Adrenal gland (tissue), 12 donors: ENCODE results near the gene CDH4. TPM values are rescaled to one million over a fixed set of nuclear protein-coding genes. Genes with fewer than 3 reads are reported as not detected.

ENCODE experiments used
- DNase-seq, 7 donors: peaks; one replicate each; pipeline ENCODE4 v3.0.0-alpha.2; 2019 to 2020
- H3K27ac ChIP-seq, 5 donors: fragments of 200-600 bp; sonication (generic) in 4 of 5; 1 replicate in 3 of 5; 2 replicates in 2 of 5; pipeline versions ENCODE4 v1.5.1 to v1.8.0; 2016 to 2020; ENCODE audit warnings: mild to moderate bottlenecking in 1 of 5
- H3K27me3 ChIP-seq: fragments of 200-600 bp; 2 replicates; pipeline ENCODE4 v1.8.0; 2021
- H3K36me3 ChIP-seq, 2 donors: fragments of 200-600 bp; replicated peaks in 1 of 2; 1 replicate in 1 of 2; 2 replicates in 1 of 2; pipeline versions ENCODE4 v1.5.1 to v1.8.0; 2018 to 2022
- H3K4me1 ChIP-seq, 2 donors: fragments of 200-600 bp; replicated peaks in 1 of 2; 1 replicate in 1 of 2; 2 replicates in 1 of 2; pipeline versions ENCODE4 v1.5.1 to v1.8.0; 2018 to 2021
- H3K4me3 ChIP-seq, 4 donors: fragments of 200-600 bp; sonication (generic) in 3 of 4; one replicate each; pipeline ENCODE4 v1.5.1; 2016 to 2018
- H3K9me3 ChIP-seq, 3 donors: fragments of 200-600 bp; sonication (generic) in 1 of 3; replicated peaks in 1 of 3; 1 replicate in 2 of 3; 2 replicates in 1 of 3; pipeline versions ENCODE4 v1.5.1 to v1.8.0; 2016 to 2021
- POLR2A ChIP-seq, 2 donors: fragments of 450-650 bp; IDR thresholded peaks; one replicate each; pipeline ENCODE4 v1.6.1; 2017; ENCODE audit warnings: antibody characterized with exemption in 2 of 2, mild to moderate bottlenecking in 2 of 2, moderate library complexity in 1 of 2
- WGBS, 4 donors: extraction: QIAGEN DNeasy Blood & Tissue Kit in 2 of 4; methylation state at CpG; one replicate each; pipeline versions ENCODE4 v1.1.5 to v1.1.7; 2013 to 2017; 5-methylcytosine and 5-hydroxymethylcytosine counted together
- intact Hi-C, 2 donors: fragments of 100-400 bp; cut with DNase I; formaldehyde crosslinking; loops; one replicate each; pipeline versions ENCODE4 v1.14.1 to v1.15.0; 2022 to 2023
- polyA plus RNA-seq, 3 donors: library from polyadenylated mRNA; stranded (reverse); fragments of 200-250 nt in 2 of 3; fragments of 350-450 nt in 1 of 3; fragmentation: Illumina TruSeq in 1 of 3; extraction: RNeasy Lipid Tissue Mini Kit (QIAGEN cat#74804) in 1 of 3; gene quantifications; one replicate each; pipeline ENCODE4 v1.2.3, GENCODE V29; 2013 to 2014
- total RNA-seq, 9 donors: library from RNA; depleted of rRNA in 4 of 9; stranded (reverse); fragments of >200 nt in 4 of 9; fragments of 120-200 nt in 1 of 9; fragmentation: NEBNext Ultra II Directional in 1 of 9; extraction: Animal tissue kit (Norgen Biotek cat#: 25700) in 1 of 9; gene quantifications; one replicate each; pipeline versions ENCODE4 v1.1.0 to v1.2.4, GENCODE V29; 2013 to 2023
- TF ChIP-seq, protein P1 (sequence below), 6 experiments: fragments of 450-650 bp in 4 of 6; fragments of 200-600 bp in 2 of 6; sonication (generic) in 1 of 6; IDR thresholded peaks; 1 replicate in 5 of 6; 2 replicates in 1 of 6; pipeline versions ENCODE4 v1.5.1 to v1.8.0; 2016 to 2021; ENCODE audit warnings: antibody characterized with exemption in 6 of 6, mild to moderate bottlenecking in 2 of 6, moderate library complexity in 1 of 6
- donor health status: healthy with polysubstance abuse.
- donor health status: Bipolar disorder and iron deficiency.
- donor health status: DM: yes; HTN: yes; CAD: no.
- donor health status: DM: no; HTN: no; CAD: no.
- donor health status: DM: no; HTN: no; CAD: no.
- donor health status: DM: yes; HTN: yes; CAD: no.

Gene CDH4
- total and polyA plus RNA-seq, 12 donors = 0.08 to 0.53 (median 0.20) TPM; not detected in 3

DNA sequence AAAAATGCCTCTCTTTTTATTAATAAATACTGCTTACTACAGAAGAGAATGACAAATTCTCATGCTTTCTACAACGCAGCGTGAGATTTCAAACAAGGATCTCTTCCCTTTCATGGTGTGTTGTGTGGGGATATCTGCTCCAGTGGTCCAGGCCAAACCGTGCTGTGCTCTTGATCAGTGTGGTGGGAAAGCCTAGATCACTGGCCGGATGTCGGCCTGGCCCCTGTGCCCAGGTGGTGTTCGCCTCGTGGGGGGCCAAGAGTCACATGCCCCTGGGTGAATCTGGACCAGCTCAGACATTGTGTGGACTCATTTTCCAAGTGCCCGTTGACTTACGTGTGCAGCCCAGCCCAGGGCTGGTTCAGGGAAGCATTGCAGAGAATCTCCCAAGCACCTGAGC is 4.3 kb downstream of the CDH4 start:
- peaks cover 44% of the 10 kb centered on the region for H3K27me3 ChIP-seq
- no peak for TF ChIP-seq POLR2A (IDR thresholded peaks at IDR 0.05)
- TF ChIP-seq, protein P1, sequence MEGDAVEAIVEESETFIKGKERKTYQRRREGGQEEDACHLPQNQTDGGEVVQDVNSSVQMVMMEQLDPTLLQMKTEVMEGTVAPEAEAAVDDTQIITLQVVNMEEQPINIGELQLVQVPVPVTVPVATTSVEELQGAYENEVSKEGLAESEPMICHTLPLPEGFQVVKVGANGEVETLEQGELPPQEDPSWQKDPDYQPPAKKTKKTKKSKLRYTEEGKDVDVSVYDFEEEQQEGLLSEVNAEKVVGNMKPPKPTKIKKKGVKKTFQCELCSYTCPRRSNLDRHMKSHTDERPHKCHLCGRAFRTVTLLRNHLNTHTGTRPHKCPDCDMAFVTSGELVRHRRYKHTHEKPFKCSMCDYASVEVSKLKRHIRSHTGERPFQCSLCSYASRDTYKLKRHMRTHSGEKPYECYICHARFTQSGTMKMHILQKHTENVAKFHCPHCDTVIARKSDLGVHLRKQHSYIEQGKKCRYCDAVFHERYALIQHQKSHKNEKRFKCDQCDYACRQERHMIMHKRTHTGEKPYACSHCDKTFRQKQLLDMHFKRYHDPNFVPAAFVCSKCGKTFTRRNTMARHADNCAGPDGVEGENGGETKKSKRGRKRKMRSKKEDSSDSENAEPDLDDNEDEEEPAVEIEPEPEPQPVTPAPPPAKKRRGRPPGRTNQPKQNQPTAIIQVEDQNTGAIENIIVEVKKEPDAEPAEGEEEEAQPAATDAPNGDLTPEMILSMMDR (IDR thresholded peaks at IDR 0.05) = no peak

GRCh38 chr20:61256824-61257223 is 4.8 kb downstream of the CDH4 start:
- Histone ChIP-seq H3K27ac (no peak overlapping the region), H3K4me1 (no peaks in the 10 kb centered on the region), H3K36me3 (no peaks in the 10 kb centered on the region), H3K4me3 (no peak overlapping the region), H3K27me3 (peaks cover 41% of the 10 kb centered on the region), H3K9me3 (no peaks in the 10 kb centered on the region)
- no peak for DNase-seq
- intact Hi-C loops = no loop called here
- WGBS, 4 donors = 54 to 66% (median 65%) methylated on average over 7 of the region's 7 CpGs
- TF ChIP-seq, protein P1 (IDR thresholded peaks at IDR 0.05) = no peak
- TF ChIP-seq POLR2A (IDR thresholded peaks at IDR 0.05) = no peak

More for the DNA sequence above, 4.3 kb downstream of the CDH4 start:
- Histone ChIP-seq H3K27ac (no peak overlapping the region), H3K4me1 (no peaks in the 10 kb centered on the region), H3K4me3 (no peak overlapping the region), H3K36me3 (no peaks in the 10 kb centered on the region), H3K9me3 (no peaks in the 10 kb centered on the region)
- WGBS, 4 donors = 73 to 93% (median 85%) methylated on average over 7 to 9 of the region's 9 CpGs
- intact Hi-C loops = no loop called here
- DNase-seq = no peak

GRCh38 chr20:61257611-61258010 is 5.5 kb downstream of the CDH4 start:
- TF ChIP-seq POLR2A (IDR thresholded peaks at IDR 0.05) = no peak
- TF ChIP-seq, protein P1 (IDR thresholded peaks at IDR 0.05) = no peak
- H3K27me3 ChIP-seq = peaks cover 44% of the 10 kb centered on the region
- no peak for DNase-seq
- no peaks in the 10 kb centered on the region for H3K36me3 ChIP-seq
- H3K4me1 ChIP-seq = no peaks in the 10 kb centered on the region
- no peak overlapping the region for H3K4me3 ChIP-seq
- 83 to 93% (median 85%) methylated on average over 15 to 20 of the region's 20 CpGs for WGBS, 4 donors
- no peak overlapping the region for H3K27ac ChIP-seq
- no peaks in the 10 kb centered on the region for H3K9me3 ChIP-seq
- intact Hi-C loops = no loop called here

- peaks cover 25% of the 10 kb centered on the region for H3K27me3 ChIP-seq
- intact Hi-C loops = no loop called here
Measured at GRCh38 chr20:61259741-61260140, 7.7 kb downstream of the CDH4 start.

More at GRCh38 chr20:61259741-61260140, 7.7 kb downstream of the CDH4 start:
- Histone ChIP-seq H3K36me3 (no peaks in the 10 kb centered on the region), H3K4me1 (no peaks in the 10 kb centered on the region), H3K4me3 (no peak overlapping the region), H3K27ac (no peak overlapping the region), H3K9me3 (no peaks in the 10 kb centered on the region)
- TF ChIP-seq, protein P1 (IDR thresholded peaks at IDR 0.05) = no peak
- TF ChIP-seq POLR2A (IDR thresholded peaks at IDR 0.05) = no peak
- DNase-seq = no peak
- 74 to 90% (median 80%) methylated on average over 3 of the region's 3 CpGs for WGBS, 4 donors
